A549 (cell line): Measurements from ENCODE around the gene NXT1. TPM values are rescaled to one million over a fixed set of nuclear protein-coding genes. Genes with fewer than 3 reads are reported as not detected.

ENCODE experiments used
- ATAC-seq, 2 experiments: fragments of 200-7000 bp in 1 of 2; fragments of >200 bp in 1 of 2; cut with Nextera tagmentation in 1 of 2; cut with Tn5 transposase in 1 of 2; 3 replicates each; pipeline versions ENCODE4 v1.8.0 to v1.9.1; 2018 to 2020; ENCODE audit warnings: mild to moderate bottlenecking in 1 of 2, moderate library complexity in 1 of 2
- CTCF ChIA-PET: fragments of 300-600 bp; sonication (Branson Sonifier 250); formaldehyde crosslinking; extraction: SDS; loops from one replicate; lab custom pipeline; 2021; ENCODE audit warnings: antibody characterized with exemption, inconsistent platforms; lab: Yijun Ruan, JAX
- POLR2A ChIA-PET: fragments of 350-600 bp; formaldehyde crosslinking; extraction: SDS; loops from one replicate; lab custom pipeline; 2021; ENCODE audit warnings: antibody characterized with exemption, inconsistent platforms; lab: Yijun Ruan, JAX
- DNase-seq, 2 experiments: peaks; one replicate each; pipeline versions ENCODE4 v3.0.0 to v3.0.0-alpha.2; 2011 to 2016; ENCODE audit warnings: low read depth in 1 of 2, low spot score in 1 of 2
- FAIRE-seq: peaks from 2 replicates; lab custom pipeline; 2011; peaks lifted over from hg19 to GRCh38; lab: Jason Lieb, UNC
- H3K27ac ChIP-seq, 2 experiments: fragments of >200 bp; sonication (Bioruptor Twin); formaldehyde crosslinking; 3 replicates each; pipeline ENCODE4 v1.5.1; 2016 to 2017
- H3K4me1 ChIP-seq: fragments of >200 bp; sonication (Bioruptor Twin); formaldehyde crosslinking; 3 replicates; pipeline ENCODE4 v1.6.1; 2016
- H3K4me2 ChIP-seq: fragments of >200 bp; sonication (Bioruptor Twin); formaldehyde crosslinking; 3 replicates; pipeline ENCODE4 v1.6.1; 2016
- H3K4me3 ChIP-seq: fragments of >200 bp; sonication (Bioruptor Twin); formaldehyde crosslinking; 3 replicates; pipeline ENCODE4 v1.5.1; 2016
- H3K9me3 ChIP-seq: fragments of >200 bp; sonication (Bioruptor Twin); formaldehyde crosslinking; 3 replicates; pipeline ENCODE4 v1.6.1; 2016
- CBX8 ChIP-seq: fragments of 200-600 bp; sonication (generic); IDR thresholded peaks from 2 replicates; pipeline ENCODE4 v1.6.1; 2016
- CHD2 ChIP-seq: fragments of 150-350 bp; IDR thresholded peaks from 2 replicates; pipeline ENCODE4 v1.6.1; 2014; ENCODE audit warnings: low read length; ENCODE audit not compliant: partially characterized antibody
- CHD4 ChIP-seq: fragments of 200-600 bp; sonication (generic); IDR thresholded peaks from 2 replicates; pipeline ENCODE4 v1.6.1; 2016; ENCODE audit warnings: antibody characterized with exemption, mild to moderate bottlenecking, borderline replicate concordance
- EP300 ChIP-seq, 2 experiments: fragments of >200 bp; sonication (Bioruptor Twin); formaldehyde crosslinking; IDR thresholded peaks; 2 replicates in 1 of 2; 3 replicates in 1 of 2; pipeline ENCODE4 v1.6.1; 2016 to 2017
- ESRRA ChIP-seq: fragments of 150-350 bp; IDR thresholded peaks from 2 replicates; pipeline ENCODE4 v1.6.1; 2014; ENCODE audit warnings: mild to moderate bottlenecking, low read length, borderline replicate concordance
- HEYL ChIP-seq: fragments of 250-450 bp; sonication (Bioruptor Pico); IDR thresholded peaks from 2 replicates; pipeline ENCODE4 v1.8.0; 2021; ENCODE audit warnings: mild to moderate bottlenecking, moderate library complexity
- HOXA7 ChIP-seq: fragments of 250-450 bp; sonication (Bioruptor Pico); IDR thresholded peaks from 2 replicates; pipeline ENCODE4 v1.5.0; 2020; ENCODE audit warnings: mild to moderate bottlenecking, moderate library complexity
- HOXB5 ChIP-seq: fragments of 250-450 bp; sonication (Bioruptor Pico); IDR thresholded peaks from 2 replicates; pipeline ENCODE4 v1.5.0; 2020; ENCODE audit warnings: mild to moderate bottlenecking, moderate library complexity
- JUN ChIP-seq, 2 experiments: fragments of >200 bp; sonication (Bioruptor Twin); formaldehyde crosslinking; IDR thresholded peaks; 2 replicates in 1 of 2; 3 replicates in 1 of 2; pipeline ENCODE4 v1.6.1; 2016 to 2017
- MAFK ChIP-seq: fragments of 450-650 bp; IDR thresholded peaks from 2 replicates; pipeline ENCODE4 v1.6.1; 2014; ENCODE audit not compliant: partially characterized antibody
- MYC ChIP-seq: IDR thresholded peaks from 2 replicates; pipeline ENCODE4 v1.6.1; 2012; ENCODE audit warnings: mild to moderate bottlenecking, inconsistent platforms, low read length, improper control_type of control experiment, borderline replicate concordance
- NFE2L2 ChIP-seq: fragments of 150-350 bp; conservative IDR thresholded peaks from 2 replicates; pipeline ENCODE4 v1.6.1; 2014; ENCODE audit warnings: low read length
- POLR2A ChIP-seq: IDR thresholded peaks from 2 replicates; pipeline ENCODE4 v1.6.1; 2012; ENCODE audit warnings: mild to moderate bottlenecking, low read length
- TP53 ChIP-seq: fragments of 250-450 bp; sonication (Bioruptor Pico); IDR thresholded peaks from 2 replicates; pipeline ENCODE4 v1.5.0; 2021; ENCODE audit warnings: mild to moderate bottlenecking, moderate library complexity
- ZNF302 ChIP-seq: fragments of 250-450 bp; sonication (Bioruptor Pico); IDR thresholded peaks from 2 replicates; pipeline ENCODE4 v1.9.0; 2021; ENCODE audit warnings: inconsistent platforms, mild to moderate bottlenecking, moderate library complexity
- ZSCAN20 ChIP-seq: fragments of 250-450 bp; sonication (Bioruptor Pico); IDR thresholded peaks from 2 replicates; pipeline ENCODE4 v1.8.0; 2022; ENCODE audit warnings: mild to moderate bottlenecking, moderate library complexity
- WGBS: methylation state at CpG from one replicate; pipeline ENCODE4 v1.1.6; 2017; ENCODE audit errors: missing lambda C conversion rate; 5-methylcytosine and 5-hydroxymethylcytosine counted together
- polyA plus RNA-seq, 4 experiments: library from polyadenylated mRNA; depleted of rRNA in 3 of 4; stranded (reverse); fragments of >200 nt; fragmentation: RNase III in 1 of 4; extraction: RNeasy Plus Mini Kit Qiagen cat#74134 plus additional on column Dnase treatment in 1 of 4; gene quantifications; 2 replicates in 3 of 4; 3 replicates in 1 of 4; pipeline ENCODE4 v1.2.3, GENCODE V29; 2011 to 2017
- TF ChIP-seq, protein P1 (sequence below): fragments of >200 bp; sonication (Bioruptor Twin); formaldehyde crosslinking; IDR thresholded peaks from 3 replicates; pipeline ENCODE4 v1.5.1; 2016
- TF ChIP-seq, protein P2 (sequence below): fragments of 150-350 bp; IDR thresholded peaks from 2 replicates; pipeline ENCODE4 v1.6.1; 2014; ENCODE audit warnings: low read depth, mild to moderate bottlenecking, low read length
- TF ChIP-seq, protein P3 (sequence below): fragments of 250-450 bp; sonication (Bioruptor Pico); IDR thresholded peaks from 2 replicates; pipeline ENCODE4 v1.5.0; 2020; ENCODE audit warnings: low read depth, mild to moderate bottlenecking, moderate library complexity
- TF ChIP-seq, protein P4 (sequence below): fragments of 450-650 bp; IDR thresholded peaks from 2 replicates; pipeline ENCODE4 v1.6.1; 2014; ENCODE audit warnings: antibody characterized with exemption
- TF ChIP-seq, protein P5 (sequence below): fragments of 250-450 bp; sonication (Bioruptor Pico); IDR thresholded peaks from 2 replicates; pipeline ENCODE4 v1.5.0; 2021; ENCODE audit warnings: mild to moderate bottlenecking, moderate library complexity, borderline replicate concordance
- TF ChIP-seq, protein P6 (sequence below): fragments of >200 bp; sonication (Bioruptor Twin); formaldehyde crosslinking; IDR thresholded peaks from 2 replicates; pipeline ENCODE4 v1.6.1; 2016
- TF ChIP-seq, protein P7 (sequence below): IDR thresholded peaks from 2 replicates; pipeline ENCODE4 v1.6.1; 2012; ENCODE audit warnings: low read depth, borderline replicate concordance

NXT1 gene
- polyA plus RNA-seq, 2 of the 4 experiments (the other 2 are of a cell fraction), result 45.1 to 71.8 TPM

DNA sequence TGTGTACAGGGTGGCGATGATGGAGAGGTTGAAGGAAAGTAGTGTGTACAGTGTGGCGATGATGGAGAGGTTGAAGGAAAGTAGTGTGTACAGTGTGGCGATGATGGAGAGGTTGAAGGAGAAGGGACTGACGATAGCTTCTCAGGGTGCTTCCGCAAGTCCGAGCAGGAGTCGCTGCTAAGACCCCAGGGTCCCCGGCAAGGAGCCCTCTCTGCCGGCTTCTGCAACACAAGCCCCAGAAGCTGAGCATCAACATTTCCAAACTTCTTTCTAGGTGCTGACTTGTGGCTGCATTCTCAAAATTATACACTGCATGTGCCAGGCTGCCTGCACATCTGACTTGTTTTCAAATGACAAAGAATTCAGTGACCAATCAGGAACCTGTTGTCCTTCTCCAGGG lies 47.8 kb upstream of the NXT1 start (continued):
- TF ChIP-seq, protein P1, sequence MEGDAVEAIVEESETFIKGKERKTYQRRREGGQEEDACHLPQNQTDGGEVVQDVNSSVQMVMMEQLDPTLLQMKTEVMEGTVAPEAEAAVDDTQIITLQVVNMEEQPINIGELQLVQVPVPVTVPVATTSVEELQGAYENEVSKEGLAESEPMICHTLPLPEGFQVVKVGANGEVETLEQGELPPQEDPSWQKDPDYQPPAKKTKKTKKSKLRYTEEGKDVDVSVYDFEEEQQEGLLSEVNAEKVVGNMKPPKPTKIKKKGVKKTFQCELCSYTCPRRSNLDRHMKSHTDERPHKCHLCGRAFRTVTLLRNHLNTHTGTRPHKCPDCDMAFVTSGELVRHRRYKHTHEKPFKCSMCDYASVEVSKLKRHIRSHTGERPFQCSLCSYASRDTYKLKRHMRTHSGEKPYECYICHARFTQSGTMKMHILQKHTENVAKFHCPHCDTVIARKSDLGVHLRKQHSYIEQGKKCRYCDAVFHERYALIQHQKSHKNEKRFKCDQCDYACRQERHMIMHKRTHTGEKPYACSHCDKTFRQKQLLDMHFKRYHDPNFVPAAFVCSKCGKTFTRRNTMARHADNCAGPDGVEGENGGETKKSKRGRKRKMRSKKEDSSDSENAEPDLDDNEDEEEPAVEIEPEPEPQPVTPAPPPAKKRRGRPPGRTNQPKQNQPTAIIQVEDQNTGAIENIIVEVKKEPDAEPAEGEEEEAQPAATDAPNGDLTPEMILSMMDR, result no peak
- no peak for TF ChIP-seq ZNF302
- TF ChIP-seq, all 56 proteins: peak for 0

DNA sequence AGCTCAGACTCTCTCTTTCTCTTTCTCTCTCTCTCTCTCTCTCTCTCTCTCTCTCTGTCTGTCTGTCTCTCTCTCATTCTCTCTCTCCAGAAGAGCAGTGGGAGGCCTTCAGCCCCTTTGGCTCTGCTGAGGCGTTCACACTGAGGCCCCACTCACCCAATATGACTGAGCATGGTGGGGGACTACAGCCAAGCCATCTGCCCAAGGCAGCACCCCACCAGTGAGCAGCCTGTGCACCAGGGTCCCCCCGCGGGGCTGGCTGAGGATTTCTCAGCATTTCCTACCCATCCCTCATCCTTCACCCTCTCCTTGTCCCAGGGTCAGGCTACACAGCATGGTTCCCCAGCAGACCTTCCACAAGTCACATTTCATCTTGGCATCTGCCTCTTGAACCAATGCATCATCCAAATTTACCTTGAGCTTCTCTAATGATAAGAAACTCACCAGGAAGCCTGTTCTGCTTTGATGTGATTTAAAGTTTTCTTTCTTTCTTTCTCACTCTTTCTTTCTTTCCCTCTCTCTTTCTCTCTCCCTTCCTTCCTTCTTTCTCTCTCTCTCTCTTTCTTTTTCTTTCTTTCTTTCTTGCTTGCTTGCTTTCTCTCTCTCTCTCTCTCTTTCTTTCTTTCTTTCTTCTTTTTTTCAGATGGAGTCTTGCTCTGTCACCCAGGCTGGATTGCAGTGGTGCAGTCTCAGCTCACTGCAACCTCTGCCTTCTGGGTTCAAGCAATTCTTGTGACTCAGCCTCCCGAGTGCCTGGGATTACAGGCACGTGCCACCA lies 47.1 kb upstream of the NXT1 start:
- CTCF ChIA-PET, result interaction anchor here (1.4 kb wide), 1 partner anchor 24 kb away, joined by 10 read pairs; no protein-coding TSS in a partner anchor
- DNase-seq (no peak), ATAC-seq (no peak)
- Histone ChIP-seq H3K9me3 (no peaks in the 10 kb centered on the region), H3K4me1 (no peaks in the 10 kb centered on the region), H3K4me2 (no peak overlapping the region)
- POLR2A ChIA-PET, result no interaction called here
- WGBS, result 10% methylated on average over 5 of the region's 5 CpGs
- TF ChIP-seq NFE2L2, result no peak
- TF ChIP-seq, protein P2, sequence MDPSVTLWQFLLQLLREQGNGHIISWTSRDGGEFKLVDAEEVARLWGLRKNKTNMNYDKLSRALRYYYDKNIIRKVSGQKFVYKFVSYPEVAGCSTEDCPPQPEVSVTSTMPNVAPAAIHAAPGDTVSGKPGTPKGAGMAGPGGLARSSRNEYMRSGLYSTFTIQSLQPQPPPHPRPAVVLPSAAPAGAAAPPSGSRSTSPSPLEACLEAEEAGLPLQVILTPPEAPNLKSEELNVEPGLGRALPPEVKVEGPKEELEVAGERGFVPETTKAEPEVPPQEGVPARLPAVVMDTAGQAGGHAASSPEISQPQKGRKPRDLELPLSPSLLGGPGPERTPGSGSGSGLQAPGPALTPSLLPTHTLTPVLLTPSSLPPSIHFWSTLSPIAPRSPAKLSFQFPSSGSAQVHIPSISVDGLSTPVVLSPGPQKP, result no peak
- TF ChIP-seq ZSCAN20 (CRISPR knock-in tag), result no peak
- no peak for TF ChIP-seq CBX8
- TF ChIP-seq, protein P3, sequence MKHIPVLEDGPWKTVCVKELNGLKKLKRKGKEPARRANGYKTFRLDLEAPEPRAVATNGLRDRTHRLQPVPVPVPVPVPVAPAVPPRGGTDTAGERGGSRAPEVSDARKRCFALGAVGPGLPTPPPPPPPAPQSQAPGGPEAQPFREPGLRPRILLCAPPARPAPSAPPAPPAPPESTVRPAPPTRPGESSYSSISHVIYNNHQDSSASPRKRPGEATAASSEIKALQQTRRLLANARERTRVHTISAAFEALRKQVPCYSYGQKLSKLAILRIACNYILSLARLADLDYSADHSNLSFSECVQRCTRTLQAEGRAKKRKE (CRISPR knock-in tag), result no peak
- TF ChIP-seq, all 56 proteins: peak for 0
- Histone ChIP-seq H3K27ac (no peak overlapping the region), H3K4me3 (no peak overlapping the region)
- FAIRE-seq, result no peak

DNA sequence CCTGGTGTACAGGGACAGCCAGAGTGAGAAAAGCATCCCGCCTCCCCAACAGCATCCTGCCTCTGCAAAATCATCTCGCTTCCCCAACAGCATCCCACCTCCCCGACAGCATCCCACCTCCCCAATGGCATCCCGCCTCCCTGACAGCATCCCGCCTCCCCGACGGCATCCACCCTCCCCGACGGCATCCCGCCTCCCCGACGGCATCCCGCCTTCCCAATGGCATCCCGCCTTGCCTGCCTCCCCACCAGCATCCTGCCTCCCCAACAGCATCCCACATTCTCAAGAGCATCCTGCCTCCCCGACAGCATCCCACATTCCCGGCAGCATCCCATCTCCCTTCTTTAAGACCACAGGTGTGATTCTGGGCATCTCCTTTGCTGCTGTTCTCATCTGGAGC lies 46.0 kb upstream of the NXT1 start:
- ChIA-PET POLR2A (no interaction called here), CTCF (no interaction called here)
- DNase-seq (no peak), ATAC-seq (no peak), FAIRE-seq (no peak)
- Histone ChIP-seq H3K4me3 (no peak overlapping the region), H3K4me2 (no peak overlapping the region), H3K27ac (no peak overlapping the region), H3K9me3 (no peaks in the 10 kb centered on the region; the same call in 2 of the 3 replicates), H3K4me1 (no peaks in the 10 kb centered on the region)
- TF ChIP-seq CHD2 (no peak), POLR2A (no peak), MAFK (no peak), HOXB5 (no peak), EP300 (IDR thresholded peaks at IDR 0.05) (no peak), CHD4 (no peak), HEYL (CRISPR knock-in tag) (no peak), TP53 (no peak), JUN (IDR thresholded peaks at IDR 0.05) (no peak), HOXA7 (CRISPR knock-in tag) (no peak), ESRRA (no peak), MYC (no peak)
- TF ChIP-seq, protein P4, sequence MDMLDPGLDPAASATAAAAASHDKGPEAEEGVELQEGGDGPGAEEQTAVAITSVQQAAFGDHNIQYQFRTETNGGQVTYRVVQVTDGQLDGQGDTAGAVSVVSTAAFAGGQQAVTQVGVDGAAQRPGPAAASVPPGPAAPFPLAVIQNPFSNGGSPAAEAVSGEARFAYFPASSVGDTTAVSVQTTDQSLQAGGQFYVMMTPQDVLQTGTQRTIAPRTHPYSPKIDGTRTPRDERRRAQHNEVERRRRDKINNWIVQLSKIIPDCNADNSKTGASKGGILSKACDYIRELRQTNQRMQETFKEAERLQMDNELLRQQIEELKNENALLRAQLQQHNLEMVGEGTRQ, result no peak
- TF ChIP-seq, protein P1, result no peak
- TF ChIP-seq, protein P5, sequence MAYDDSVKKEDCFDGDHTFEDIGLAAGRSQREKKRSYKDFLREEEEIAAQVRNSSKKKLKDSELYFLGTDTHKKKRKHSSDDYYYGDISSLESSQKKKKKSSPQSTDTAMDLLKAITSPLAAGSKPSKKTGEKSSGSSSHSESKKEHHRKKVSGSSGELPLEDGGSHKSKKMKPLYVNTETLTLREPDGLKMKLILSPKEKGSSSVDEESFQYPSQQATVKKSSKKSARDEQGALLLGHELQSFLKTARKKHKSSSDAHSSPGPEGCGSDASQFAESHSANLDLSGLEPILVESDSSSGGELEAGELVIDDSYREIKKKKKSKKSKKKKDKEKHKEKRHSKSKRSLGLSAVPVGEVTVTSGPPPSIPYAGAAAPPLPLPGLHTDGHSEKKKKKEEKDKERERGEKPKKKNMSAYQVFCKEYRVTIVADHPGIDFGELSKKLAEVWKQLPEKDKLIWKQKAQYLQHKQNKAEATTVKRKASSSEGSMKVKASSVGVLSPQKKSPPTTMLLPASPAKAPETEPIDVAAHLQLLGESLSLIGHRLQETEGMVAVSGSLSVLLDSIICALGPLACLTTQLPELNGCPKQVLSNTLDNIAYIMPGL, result no peak
- TF ChIP-seq, protein P6, sequence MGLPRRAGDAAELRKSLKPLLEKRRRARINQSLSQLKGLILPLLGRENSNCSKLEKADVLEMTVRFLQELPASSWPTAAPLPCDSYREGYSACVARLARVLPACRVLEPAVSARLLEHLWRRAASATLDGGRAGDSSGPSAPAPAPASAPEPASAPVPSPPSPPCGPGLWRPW, result no peak
- TF ChIP-seq, protein P7, sequence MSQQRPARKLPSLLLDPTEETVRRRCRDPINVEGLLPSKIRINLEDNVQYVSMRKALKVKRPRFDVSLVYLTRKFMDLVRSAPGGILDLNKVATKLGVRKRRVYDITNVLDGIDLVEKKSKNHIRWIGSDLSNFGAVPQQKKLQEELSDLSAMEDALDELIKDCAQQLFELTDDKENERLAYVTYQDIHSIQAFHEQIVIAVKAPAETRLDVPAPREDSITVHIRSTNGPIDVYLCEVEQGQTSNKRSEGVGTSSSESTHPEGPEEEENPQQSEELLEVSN, result no peak
- 59% methylated on average over 15 of the region's 16 CpGs for WGBS
